Lower lobe of right lung (tissue), 2 donors: ENCODE measurements around the gene CUX1. TPM values are rescaled to one million over a fixed set of nuclear protein-coding genes. Genes with fewer than 3 reads are reported as not detected.

Source experiments
- ATAC-seq, 2 donors: fragments of 200-7000 bp; cut with Tn5 transposase; one replicate each; pipeline ENCODE4 v1.9.1; 2020 to 2022; ENCODE audit warnings: mild to moderate bottlenecking in 2 of 2, moderate library complexity in 2 of 2
- DNase-seq: peaks from one replicate; pipeline ENCODE4 v3.0.0-alpha.2; 2020
- H3K27ac ChIP-seq: fragments of 200-600 bp; one replicate; pipeline ENCODE4 v1.8.0; 2022
- H3K27me3 ChIP-seq: fragments of 200-600 bp; one replicate; pipeline ENCODE4 v1.8.0; 2022; ENCODE audit warnings: low read depth
- H3K36me3 ChIP-seq: fragments of 200-600 bp; one replicate; pipeline ENCODE4 v1.8.0; 2022; ENCODE audit warnings: mild to moderate bottlenecking
- H3K4me1 ChIP-seq: fragments of 200-600 bp; one replicate; pipeline ENCODE4 v1.8.0; 2022
- H3K4me3 ChIP-seq: fragments of 200-600 bp; one replicate; pipeline ENCODE4 v1.8.0; 2022; ENCODE audit warnings: mild to moderate bottlenecking
- H3K9me3 ChIP-seq: fragments of 200-600 bp; one replicate; pipeline ENCODE4 v1.8.0; 2022
- intact Hi-C: fragments of 100-400 bp; cut with DNase I; formaldehyde crosslinking; loops from one replicate; pipeline ENCODE4 v1.11.0; 2022
- total RNA-seq: library from RNA; stranded (reverse); fragmentation: NEBNext Ultra II Directional; extraction: Animal tissue kit (Norgen Biotek cat#: 25700); gene quantifications from one replicate; pipeline ENCODE4 v1.2.1, GENCODE V29; 2021
- TF ChIP-seq, protein P1 (sequence below): fragments of 200-600 bp; IDR thresholded peaks from one replicate; pipeline ENCODE4 v1.8.0; 2022; ENCODE audit warnings: antibody characterized with exemption, mild to moderate bottlenecking
- donor health status: DM: no; HTN: yes; CAD: no; lungs with severe emphysema.

The CUX1 gene
- total RNA-seq, 1 donor from 2014 or later: 118 TPM

DNA sequence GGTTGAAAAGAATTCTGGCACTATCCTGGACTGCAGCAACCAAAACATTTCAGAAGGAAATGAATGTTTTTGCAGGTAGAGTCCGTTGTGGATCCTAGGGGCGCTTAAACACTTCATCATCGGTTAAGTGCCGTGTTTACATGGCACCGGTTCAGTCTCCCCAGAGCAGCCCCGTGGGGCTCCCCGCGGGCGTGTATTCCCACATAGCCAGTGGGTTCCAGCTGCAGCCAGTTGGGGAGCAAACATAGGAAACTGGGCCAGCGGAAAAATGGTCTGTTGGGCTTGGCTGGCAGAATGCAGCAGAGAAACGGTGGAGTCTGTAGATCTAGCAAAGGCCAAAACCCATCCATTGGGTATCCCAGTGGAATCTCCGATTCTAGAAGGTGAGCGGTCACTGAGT is 356.2 kb downstream of the CUX1 start:
- DNase-seq (no peak), ATAC-seq (no peak)
- no peaks in the 10 kb centered on the region for H3K27me3 ChIP-seq
- no peaks in the 10 kb centered on the region for H3K9me3 ChIP-seq
- TF ChIP-seq, protein P1, sequence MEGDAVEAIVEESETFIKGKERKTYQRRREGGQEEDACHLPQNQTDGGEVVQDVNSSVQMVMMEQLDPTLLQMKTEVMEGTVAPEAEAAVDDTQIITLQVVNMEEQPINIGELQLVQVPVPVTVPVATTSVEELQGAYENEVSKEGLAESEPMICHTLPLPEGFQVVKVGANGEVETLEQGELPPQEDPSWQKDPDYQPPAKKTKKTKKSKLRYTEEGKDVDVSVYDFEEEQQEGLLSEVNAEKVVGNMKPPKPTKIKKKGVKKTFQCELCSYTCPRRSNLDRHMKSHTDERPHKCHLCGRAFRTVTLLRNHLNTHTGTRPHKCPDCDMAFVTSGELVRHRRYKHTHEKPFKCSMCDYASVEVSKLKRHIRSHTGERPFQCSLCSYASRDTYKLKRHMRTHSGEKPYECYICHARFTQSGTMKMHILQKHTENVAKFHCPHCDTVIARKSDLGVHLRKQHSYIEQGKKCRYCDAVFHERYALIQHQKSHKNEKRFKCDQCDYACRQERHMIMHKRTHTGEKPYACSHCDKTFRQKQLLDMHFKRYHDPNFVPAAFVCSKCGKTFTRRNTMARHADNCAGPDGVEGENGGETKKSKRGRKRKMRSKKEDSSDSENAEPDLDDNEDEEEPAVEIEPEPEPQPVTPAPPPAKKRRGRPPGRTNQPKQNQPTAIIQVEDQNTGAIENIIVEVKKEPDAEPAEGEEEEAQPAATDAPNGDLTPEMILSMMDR: no peak
- H3K27ac ChIP-seq: no peak overlapping the region
- H3K4me3 ChIP-seq: no peak overlapping the region
- no peaks in the 10 kb centered on the region for H3K4me1 ChIP-seq
- H3K36me3 ChIP-seq: peaks cover 70% of the 10 kb centered on the region
- intact Hi-C loops: no loop called here

- Histone ChIP-seq H3K9me3 (no peaks in the 10 kb centered on the region), H3K4me1 (no peaks in the 10 kb centered on the region), H3K27ac (no peak overlapping the region), H3K4me3 (no peak overlapping the region), H3K36me3 (peaks cover 79% of the 10 kb centered on the region), H3K27me3 (no peaks in the 10 kb centered on the region)
- TF ChIP-seq, protein P1: no peak
- intact Hi-C loops: no loop called here
- no peak for ATAC-seq
- no peak for DNase-seq
Measured at GRCh38 chr7:102175423-102176170, 358.2 kb downstream of the CUX1 start.

- H3K27ac ChIP-seq: no peak overlapping the region
- no peak overlapping the region for H3K4me3 ChIP-seq
- intact Hi-C loops: no loop called here
- TF ChIP-seq, protein P1: no peak
- DNase-seq: no peak
- no peaks in the 10 kb centered on the region for H3K4me1 ChIP-seq
- no peak for ATAC-seq
- peaks cover 79% of the 10 kb centered on the region for H3K36me3 ChIP-seq
- no peaks in the 10 kb centered on the region for H3K9me3 ChIP-seq
- no peaks in the 10 kb centered on the region for H3K27me3 ChIP-seq
Measured at GRCh38 chr7:102178410-102178809, 361.0 kb downstream of the CUX1 start.

DNA sequence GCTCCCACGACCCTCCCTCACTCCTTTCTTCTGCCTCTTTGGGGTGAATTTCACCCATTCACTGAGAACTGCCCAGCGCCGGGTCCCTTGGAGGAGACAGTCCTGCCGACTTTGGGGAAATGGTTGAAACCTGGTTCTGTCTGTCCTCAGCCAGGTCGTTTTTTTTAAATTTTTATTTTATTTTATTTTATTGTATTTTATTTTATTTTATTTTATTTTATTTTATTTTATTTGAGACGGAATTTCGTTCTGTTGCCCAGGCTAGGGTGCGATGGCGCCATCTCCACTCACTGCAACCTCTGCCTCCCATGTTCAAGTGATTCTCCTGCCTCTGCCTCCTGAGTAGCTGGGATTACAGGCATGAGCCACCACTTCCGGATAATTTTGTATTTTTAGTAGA is 363.3 kb downstream of the CUX1 start:
- TF ChIP-seq, protein P1: no peak
- no peak overlapping the region for H3K4me3 ChIP-seq
- no peak for ATAC-seq
- H3K4me1 ChIP-seq: no peaks in the 10 kb centered on the region
- peaks cover 76% of the 10 kb centered on the region for H3K36me3 ChIP-seq
- no peaks in the 10 kb centered on the region for H3K27me3 ChIP-seq
- DNase-seq: no peak
- intact Hi-C loops: no loop called here
- no peaks in the 10 kb centered on the region for H3K9me3 ChIP-seq
- no peak overlapping the region for H3K27ac ChIP-seq

DNA sequence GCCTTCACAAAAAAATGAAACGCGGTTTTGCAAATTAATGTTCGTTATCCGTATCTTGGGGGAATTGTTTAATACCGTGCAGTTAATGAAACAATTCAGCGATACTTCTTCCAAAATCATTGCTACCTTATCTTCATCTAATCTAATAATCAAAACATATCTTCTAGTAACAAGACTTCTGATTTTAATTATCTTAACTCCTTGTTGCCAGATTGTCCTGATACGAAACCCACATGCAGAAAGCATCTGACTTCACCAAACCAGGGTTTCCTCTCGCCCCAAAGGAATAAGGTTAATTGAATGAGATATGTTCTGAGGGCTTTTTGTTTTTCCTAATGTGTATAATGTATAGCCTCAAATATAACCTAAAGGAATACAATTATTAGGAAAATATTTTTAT is 364.1 kb downstream of the CUX1 start:
- Histone ChIP-seq H3K27ac (no peak overlapping the region), H3K36me3 (peaks cover 79% of the 10 kb centered on the region), H3K4me1 (no peaks in the 10 kb centered on the region), H3K9me3 (no peaks in the 10 kb centered on the region), H3K4me3 (no peak overlapping the region), H3K27me3 (no peaks in the 10 kb centered on the region)
- ATAC-seq (no peak), DNase-seq (no peak)
- TF ChIP-seq, protein P1: no peak
- intact Hi-C loops: no loop called here
